ENCODE data around the gene SCO2.
"Not testable (repeated sequence)": the region's sequence is repeated elsewhere in the genome, so short reads cannot be mapped to it uniquely, and the experiment has no call there.

- TF ChIP-seq, protein P1, sequence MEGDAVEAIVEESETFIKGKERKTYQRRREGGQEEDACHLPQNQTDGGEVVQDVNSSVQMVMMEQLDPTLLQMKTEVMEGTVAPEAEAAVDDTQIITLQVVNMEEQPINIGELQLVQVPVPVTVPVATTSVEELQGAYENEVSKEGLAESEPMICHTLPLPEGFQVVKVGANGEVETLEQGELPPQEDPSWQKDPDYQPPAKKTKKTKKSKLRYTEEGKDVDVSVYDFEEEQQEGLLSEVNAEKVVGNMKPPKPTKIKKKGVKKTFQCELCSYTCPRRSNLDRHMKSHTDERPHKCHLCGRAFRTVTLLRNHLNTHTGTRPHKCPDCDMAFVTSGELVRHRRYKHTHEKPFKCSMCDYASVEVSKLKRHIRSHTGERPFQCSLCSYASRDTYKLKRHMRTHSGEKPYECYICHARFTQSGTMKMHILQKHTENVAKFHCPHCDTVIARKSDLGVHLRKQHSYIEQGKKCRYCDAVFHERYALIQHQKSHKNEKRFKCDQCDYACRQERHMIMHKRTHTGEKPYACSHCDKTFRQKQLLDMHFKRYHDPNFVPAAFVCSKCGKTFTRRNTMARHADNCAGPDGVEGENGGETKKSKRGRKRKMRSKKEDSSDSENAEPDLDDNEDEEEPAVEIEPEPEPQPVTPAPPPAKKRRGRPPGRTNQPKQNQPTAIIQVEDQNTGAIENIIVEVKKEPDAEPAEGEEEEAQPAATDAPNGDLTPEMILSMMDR (conservative IDR thresholded peaks at IDR 0.05; ENCODE audit: low read depth, low read length) = not testable (repeated sequence)
- not testable (repeated sequence) for TF ChIP-seq MXI1 (IDR thresholded peaks at IDR 0.05; ENCODE audit: borderline replicate concordance, low read depth, low read length); POLR2A (IDR thresholded peaks at IDR 0.05; ENCODE audit: low read depth, low read length); RAD21 (IDR thresholded peaks at IDR 0.05; ENCODE audit: low read length); MAZ (IDR thresholded peaks at IDR 0.05; ENCODE audit: borderline replicate concordance, low read depth, low read length)
These were observed 8.7 kb upstream of the SCO2 start for GRCh38 chr22:50533856-50534711.
